Kidney glomerular epithelial cell (primary cell): ENCODE results near the gene ARHGEF28.
A peak's percentile ranks its signal among the peaks of the same experiment; 100 is the strongest.

Experiments
- DNase-seq: peaks from one replicate; lab custom pipeline; 2025; lab: John Stamatoyannopoulos, UW

The ARHGEF28 gene

GRCh38 chr5:73816656-73817420 is 190.8 kb downstream of the ARHGEF28 start:
- peak; percentile 61 for DNase-seq

DNA sequence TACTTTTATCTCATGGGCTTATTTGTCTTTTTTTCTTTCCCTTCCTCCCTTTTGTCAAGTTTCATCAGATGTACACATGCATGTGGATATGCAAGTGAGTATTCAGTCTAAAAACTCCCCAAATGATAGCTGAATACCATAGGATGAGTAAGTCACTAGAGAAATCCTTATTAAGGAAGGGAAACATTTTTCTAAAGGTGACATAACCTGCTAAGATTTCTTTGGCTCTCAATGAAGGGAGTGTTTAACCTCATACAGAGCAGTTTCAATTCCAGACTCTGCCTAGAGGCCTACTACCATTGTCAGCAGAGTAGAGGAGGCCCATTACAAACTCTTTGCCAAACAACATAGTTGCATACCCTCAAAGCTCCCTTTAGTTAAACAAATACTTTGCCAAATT is 192.4 kb downstream of the ARHGEF28 start:
- DNase-seq, result peak; percentile 90

- no peak for DNase-seq
These were observed 194.3 kb downstream of the ARHGEF28 start for GRCh38 chr5:73820326-73820725.

GRCh38 chr5:73821003-73821402 is 195.0 kb downstream of the ARHGEF28 start:
- no peak for DNase-seq

DNA sequence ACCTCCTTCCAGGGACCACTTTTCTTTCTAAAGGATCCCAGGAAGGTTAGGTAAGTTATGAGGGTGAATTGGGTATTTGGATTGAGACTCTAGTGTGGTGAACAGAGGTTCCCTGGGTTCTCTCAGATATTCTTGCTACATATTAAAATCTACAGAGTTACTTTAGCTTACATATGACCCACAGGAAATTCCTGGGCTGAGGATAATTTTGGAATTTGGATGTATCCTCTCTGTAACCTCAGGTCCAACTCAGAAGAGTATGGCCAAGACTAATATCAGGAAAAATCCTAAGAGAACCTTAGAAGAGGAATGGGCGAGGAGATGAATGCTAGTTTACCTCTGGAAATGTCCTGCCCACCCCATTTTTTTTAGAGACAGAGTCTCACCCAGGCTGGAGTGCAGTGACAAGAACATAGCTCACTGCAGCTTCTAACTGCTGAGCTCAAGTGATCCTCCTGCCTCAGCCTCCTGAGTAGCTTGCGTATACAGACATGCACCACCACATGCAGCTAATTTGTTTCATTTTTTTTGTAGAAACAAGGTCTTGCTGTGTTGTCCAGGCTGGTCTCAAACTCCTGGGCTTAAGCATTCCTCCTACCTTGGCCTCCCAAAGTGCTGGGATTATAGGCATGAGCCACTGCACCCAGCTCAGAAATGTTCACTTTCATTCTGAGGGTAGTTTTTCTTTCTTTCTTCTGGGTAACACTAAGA is 196.4 kb downstream of the ARHGEF28 start:
- no peak for DNase-seq

GRCh38 chr5:73822989-73823339 is 197.0 kb downstream of the ARHGEF28 start:
- DNase-seq, result peak; percentile 79

DNA sequence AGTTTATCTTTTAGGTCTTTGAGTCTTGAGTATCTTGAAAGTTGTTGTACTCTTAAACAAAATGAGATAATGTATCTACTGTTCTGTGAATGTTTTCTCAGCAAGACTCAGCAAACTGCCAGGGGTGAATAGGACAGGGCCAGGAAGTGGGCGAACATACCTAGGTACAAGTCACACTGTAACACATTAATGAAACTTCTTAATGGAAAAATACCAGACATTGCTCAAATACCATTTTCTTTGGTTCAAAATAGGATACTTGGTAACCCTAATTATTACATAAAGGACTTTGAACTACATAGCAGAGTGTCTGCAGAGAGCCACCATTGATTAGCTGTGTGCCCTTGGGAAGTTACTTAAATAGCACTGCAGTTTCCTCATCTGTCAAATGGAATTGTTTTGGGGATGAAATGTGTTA is 197.5 kb downstream of the ARHGEF28 start:
- DNase-seq, result peak; percentile 85

DNA sequence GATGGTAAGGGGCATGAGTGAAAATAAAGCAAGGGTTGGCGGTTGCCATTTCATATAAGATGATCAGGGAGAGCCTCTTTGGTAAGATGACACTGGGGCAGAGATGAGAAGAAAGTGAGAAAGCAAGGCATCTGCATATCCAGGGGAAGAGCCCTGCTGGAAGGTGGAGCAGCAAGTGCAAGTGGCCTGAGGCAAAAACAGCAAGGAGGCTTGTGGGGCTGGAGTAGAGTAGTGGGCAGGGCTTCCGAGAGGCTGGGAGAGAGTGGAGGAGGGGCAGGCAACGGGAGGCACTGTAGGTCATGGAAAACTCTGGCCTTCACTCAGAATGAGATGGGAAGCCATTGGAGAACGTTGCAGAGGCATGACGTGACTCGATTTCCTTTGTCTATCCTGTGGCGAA is 199.2 kb downstream of the ARHGEF28 start:
- DNase-seq, result no peak

- DNase-seq, result no peak
These were observed 199.7 kb downstream of the ARHGEF28 start for GRCh38 chr5:73825736-73826135.

GRCh38 chr5:73826301-73827105 is 200.5 kb downstream of the ARHGEF28 start:
- peak; percentile 42 for DNase-seq

- no peak for DNase-seq
These were observed 201.1 kb downstream of the ARHGEF28 start for GRCh38 chr5:73827106-73827450.

DNA sequence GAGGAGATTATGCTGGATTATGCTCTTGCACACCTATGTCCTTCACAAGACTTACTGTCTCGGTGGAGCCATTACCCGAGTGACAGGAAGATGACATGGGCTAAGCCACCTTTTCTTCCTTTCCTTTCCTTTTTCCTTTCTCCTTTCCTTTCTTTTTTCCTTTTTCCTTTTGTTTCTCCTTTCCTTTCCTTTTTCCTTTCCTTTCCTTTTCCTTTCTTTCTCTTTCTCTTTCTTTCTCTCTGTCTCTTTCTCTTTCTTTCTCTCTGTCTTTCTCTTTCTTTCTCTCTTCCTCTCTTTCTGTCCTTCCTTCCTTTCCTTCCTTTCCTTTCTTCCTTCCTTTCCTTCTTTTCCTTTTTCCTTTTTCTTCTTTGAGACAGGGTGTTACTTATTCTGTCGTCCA is 202.5 kb downstream of the ARHGEF28 start:
- DNase-seq, result no peak

DNA sequence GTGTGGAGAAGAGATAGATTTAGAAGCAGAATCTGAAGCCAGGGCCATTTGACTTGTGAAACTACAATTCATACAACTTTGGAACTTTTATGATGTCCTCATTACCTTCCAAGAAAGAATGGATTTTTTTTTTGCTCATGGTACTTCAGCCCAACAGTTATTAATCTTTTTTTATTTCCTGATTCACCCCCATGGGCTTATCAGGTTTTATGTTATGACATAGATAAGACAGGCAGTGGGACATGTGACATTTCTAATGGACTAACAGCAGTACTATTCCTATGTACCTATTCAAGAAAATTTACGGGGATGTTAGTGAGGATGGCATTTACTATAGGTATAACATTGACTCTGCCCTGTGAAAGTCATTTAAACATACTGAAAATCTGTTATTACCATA is 204.7 kb downstream of the ARHGEF28 start:
- no peak for DNase-seq

- DNase-seq, result no peak
These were observed 205.1 kb downstream of the ARHGEF28 start for GRCh38 chr5:73831066-73831465.

- no peak for DNase-seq
These were observed 208.7 kb downstream of the ARHGEF28 start for GRCh38 chr5:73834693-73835092.

GRCh38 chr5:73835726-73836125 is 209.7 kb downstream of the ARHGEF28 start:
- DNase-seq, result no peak

GRCh38 chr5:73836607-73837006 is 210.6 kb downstream of the ARHGEF28 start:
- no peak for DNase-seq

DNA sequence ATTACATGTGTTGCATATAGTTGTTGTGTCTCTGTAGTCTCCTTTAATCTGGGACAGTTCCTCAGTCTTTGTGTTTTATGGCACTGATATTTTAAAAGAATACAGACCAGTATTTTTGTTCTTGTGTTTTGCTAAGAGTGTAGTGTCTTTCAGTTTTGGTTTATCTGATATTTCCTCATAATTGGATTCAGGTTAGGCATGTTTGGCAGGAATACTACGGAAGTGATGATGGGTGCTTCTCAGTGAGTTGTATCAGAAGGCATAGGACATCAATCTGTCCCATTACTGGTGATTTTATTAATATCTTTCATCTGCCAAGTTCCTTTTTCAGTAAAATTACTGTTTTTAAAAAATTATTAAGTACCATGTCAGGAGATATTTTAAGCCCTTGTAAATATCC is 212.9 kb downstream of the ARHGEF28 start:
- DNase-seq, result no peak

DNA sequence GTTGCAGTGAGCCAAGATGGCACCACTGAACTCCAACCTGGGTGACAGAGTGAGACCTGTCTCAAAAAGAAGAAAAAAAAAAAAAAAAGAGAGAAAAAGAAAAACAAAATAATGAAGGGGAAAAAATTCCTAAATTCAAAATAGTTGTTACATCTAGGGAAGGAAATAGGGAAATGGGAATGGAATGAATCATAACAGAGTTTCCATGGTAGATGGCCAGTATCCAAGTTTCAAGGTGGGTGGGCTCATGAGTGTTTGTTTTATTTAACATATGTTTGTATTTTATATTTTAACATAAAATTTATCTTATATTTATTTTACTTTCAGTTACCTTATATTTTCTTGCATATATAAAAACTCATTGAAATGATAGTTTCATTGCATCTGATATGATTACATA is 215.6 kb downstream of the ARHGEF28 start:
- DNase-seq, result no peak

GRCh38 chr5:73844165-73844564 is 218.2 kb downstream of the ARHGEF28 start:
- no peak for DNase-seq

- no peak for DNase-seq
These were observed 225.6 kb downstream of the ARHGEF28 start for GRCh38 chr5:73851471-73852181.

GRCh38 chr5:73853091-73853490 is 227.1 kb downstream of the ARHGEF28 start:
- peak; percentile 19 for DNase-seq
